Activated CD8-positive, alpha-beta memory T cell treated with anti-CD3 and anti-CD28 coated beads, Interleukin-2, amount 10 ng/mL, durations not matched to agents 7 days and 5 days (primary cell): Measurements from ENCODE around the gene MTX3. TPM values are rescaled to one million over a fixed set of nuclear protein-coding genes. Genes with fewer than 3 reads are reported as not detected.

Experiments used
- ATAC-seq: fragments of 150-1000 bp; cut with Tn5 transposase; one replicate; pipeline ENCODE4 v1.10.0; 2021; ENCODE audit warnings: moderate library complexity
- CTCF ChIA-PET: fragments of 350-600 bp; sonication (Branson Sonifier 250); formaldehyde crosslinking; loops from one replicate; lab custom pipeline; 2021; ENCODE audit warnings: antibody characterized with exemption; lab: Charles Lee
- DNase-seq: peaks from one replicate; pipeline ENCODE4 v3.0.0-alpha.2; 2020
- H3K27ac Mint-ChIP-seq: one replicate; pipeline ENCODE4 v1.8.0; 2021; ENCODE audit warnings: mild to moderate bottlenecking, mixed read lengths
- H3K27me3 Mint-ChIP-seq: one replicate; pipeline ENCODE4 v1.8.0; 2021; ENCODE audit warnings: mixed read lengths
- H3K36me3 Mint-ChIP-seq: one replicate; pipeline ENCODE4 v1.8.0; 2021; ENCODE audit warnings: mild to moderate bottlenecking, mixed read lengths
- H3K4me1 Mint-ChIP-seq: one replicate; pipeline ENCODE4 v1.8.0; 2021; ENCODE audit warnings: mixed read lengths
- H3K4me3 Mint-ChIP-seq: one replicate; pipeline ENCODE4 v1.8.0; 2021; ENCODE audit warnings: mild to moderate bottlenecking, moderate library complexity, mixed read lengths
- H3K9me3 Mint-ChIP-seq: one replicate; pipeline ENCODE4 v1.8.0; 2022; ENCODE audit warnings: low read depth, mixed read lengths
- total RNA-seq, 2 experiments: library from RNA; stranded (reverse); gene quantifications; one replicate each; pipeline ENCODE4 v1.2.3, GENCODE V29; 2021

MTX3 gene
- 10 to 100 TPM; 31.4 to 39.8 TPM for total RNA-seq

- no peaks in the 10 kb centered on the region for H3K27me3 Mint-ChIP-seq
- H3K36me3 Mint-ChIP-seq = peaks cover 42% of the 10 kb centered on the region
- peak within 1 kb of the TSS; percentile 96 for H3K4me3 Mint-ChIP-seq
- CTCF ChIA-PET = interaction anchor here (0.6 to 3.3 kb wide), 10 partner anchors 10 to 309 kb away, joined by 3 to 15 read pairs (median 4); no protein-coding TSS in a partner anchor
- peak; percentile 80 for ATAC-seq
- peak within 1 kb of the TSS; percentile 98 for H3K27ac Mint-ChIP-seq
- no peaks in the 10 kb centered on the region for H3K9me3 Mint-ChIP-seq
- peaks cover 53% of the 10 kb centered on the region for H3K4me1 Mint-ChIP-seq
- DNase-seq = peak; percentile 96
These were observed at the start of gene MTX3 for GRCh38 chr5:79990598-79991507. Gene MTX3, minus strand, starts transcription at chr5:79991262. Its CDS starts 24 bp downstream, at chr5:79991238.

- CTCF ChIA-PET = interaction anchor here (1.4 kb wide), 1 partner anchor 14 kb away, joined by 4 read pairs; no protein-coding TSS in a partner anchor
- Mint-ChIP-seq H3K36me3 (peaks cover 5% of the 10 kb centered on the region), H3K27ac (no peak overlapping the region), H3K27me3 (peaks cover 29% of the 10 kb centered on the region), H3K4me3 (no peak overlapping the region), H3K9me3 (no peaks in the 10 kb centered on the region), H3K4me1 (peaks cover 23% of the 10 kb centered on the region)
- DNase-seq = no peak
- ATAC-seq = no peak
These were observed 48.6 kb upstream of the MTX3 start for GRCh38 chr5:80039650-80040049.

- H3K27ac Mint-ChIP-seq = no peak overlapping the region
- ATAC-seq (peak; percentile 21), DNase-seq (no peak)
- H3K27me3 Mint-ChIP-seq = peaks cover 36% of the 10 kb centered on the region
- CTCF ChIA-PET = interaction anchor here (1.3 to 1.5 kb wide), 4 partner anchors 8 to 46 kb away, joined by 3 to 6 read pairs (median 3); no protein-coding TSS in a partner anchor
- H3K4me3 Mint-ChIP-seq = no peak overlapping the region
- H3K4me1 Mint-ChIP-seq = peaks cover 38% of the 10 kb centered on the region
- peaks cover 3% of the 10 kb centered on the region for H3K36me3 Mint-ChIP-seq
- no peaks in the 10 kb centered on the region for H3K9me3 Mint-ChIP-seq
These were observed 46.3 kb upstream of the MTX3 start for GRCh38 chr5:80037366-80037765.

GRCh38 chr5:80036615-80037014, 45.6 kb upstream of the MTX3 start:
- DNase-seq (no peak), ATAC-seq (no peak)
- H3K9me3 Mint-ChIP-seq = no peaks in the 10 kb centered on the region
- peaks cover 36% of the 10 kb centered on the region for H3K27me3 Mint-ChIP-seq
- CTCF ChIA-PET = interaction anchor here (1.2 to 1.5 kb wide), 4 partner anchors 25 to 47 kb away, joined by 3 to 6 read pairs (median 3); no protein-coding TSS in a partner anchor
- no peak overlapping the region for H3K4me3 Mint-ChIP-seq
- no peak overlapping the region for H3K27ac Mint-ChIP-seq
- H3K4me1 Mint-ChIP-seq = peaks cover 38% of the 10 kb centered on the region
- peaks cover 3% of the 10 kb centered on the region for H3K36me3 Mint-ChIP-seq

- Mint-ChIP-seq H3K27me3 (peaks cover 36% of the 10 kb centered on the region), H3K27ac (no peak overlapping the region), H3K36me3 (peaks cover 3% of the 10 kb centered on the region), H3K4me3 (peak overlapping the region; percentile 55), H3K9me3 (no peaks in the 10 kb centered on the region), H3K4me1 (peaks cover 44% of the 10 kb centered on the region)
- ATAC-seq (no peak), DNase-seq (no peak)
- CTCF ChIA-PET = interaction anchor here (1.2 to 1.5 kb wide), 2 partner anchors 27 to 46 kb away, joined by 3 read pairs; no protein-coding TSS in a partner anchor
These were observed 44.8 kb upstream of the MTX3 start for GRCh38 chr5:80035839-80036238.

- H3K27ac Mint-ChIP-seq = no peak within 1 kb of the TSS
These were observed 44.1 kb upstream of the MTX3 start, which contains the start of gene THBS4 for GRCh38 chr5:80034962-80035821. Gene THBS4, plus strand, starts transcription at chr5:80035348. Its CDS starts 190 bp downstream, at chr5:80035538.

GRCh38 chr5:80034559-80034958, 43.5 kb upstream of the MTX3 start:
- no peaks in the 10 kb centered on the region for H3K9me3 Mint-ChIP-seq
- ATAC-seq = no peak
- peaks cover 34% of the 10 kb centered on the region for H3K27me3 Mint-ChIP-seq
- H3K27ac Mint-ChIP-seq = no peak overlapping the region
- DNase-seq = no peak
- CTCF ChIA-PET = interaction anchor here (0.6 kb wide), 1 partner anchor 243 kb away, joined by 3 read pairs; no protein-coding TSS in a partner anchor
- peaks cover 44% of the 10 kb centered on the region for H3K4me1 Mint-ChIP-seq
- peak overlapping the region; percentile 64 for H3K4me3 Mint-ChIP-seq
- peaks cover 3% of the 10 kb centered on the region for H3K36me3 Mint-ChIP-seq

More at GRCh38 chr5:80034962-80035821, 44.1 kb upstream of the MTX3 start, which contains the start of gene THBS4:
- ATAC-seq (peak; percentile 49), DNase-seq (no peak)
- Mint-ChIP-seq H3K9me3 (no peaks in the 10 kb centered on the region), H3K27me3 (peaks cover 36% of the 10 kb centered on the region), H3K4me1 (peaks cover 44% of the 10 kb centered on the region), H3K36me3 (peaks cover 3% of the 10 kb centered on the region), H3K4me3 (peak within 1 kb of the TSS; percentile 64)
- CTCF ChIA-PET = interaction anchor here (1.2 kb wide), 1 partner anchor 45 kb away, joined by 3 read pairs; no protein-coding TSS in a partner anchor

GRCh38 chr5:80033513-80033912, 42.5 kb upstream of the MTX3 start:
- peaks cover 3% of the 10 kb centered on the region for H3K36me3 Mint-ChIP-seq
- peak; percentile 98 for ATAC-seq
- H3K27ac Mint-ChIP-seq = peak overlapping the region; percentile 53
- CTCF ChIA-PET = no interaction called here
- no peak overlapping the region for H3K4me3 Mint-ChIP-seq
- peak; percentile 75 for DNase-seq
- peaks cover 33% of the 10 kb centered on the region for H3K27me3 Mint-ChIP-seq
- no peaks in the 10 kb centered on the region for H3K9me3 Mint-ChIP-seq
- H3K4me1 Mint-ChIP-seq = peaks cover 44% of the 10 kb centered on the region

GRCh38 chr5:80031109-80031508, 40.0 kb upstream of the MTX3 start:
- H3K4me3 Mint-ChIP-seq = no peak overlapping the region
- peaks cover 37% of the 10 kb centered on the region for H3K4me1 Mint-ChIP-seq
- peaks cover 27% of the 10 kb centered on the region for H3K27me3 Mint-ChIP-seq
- H3K36me3 Mint-ChIP-seq = peaks cover 3% of the 10 kb centered on the region
- no peak overlapping the region for H3K27ac Mint-ChIP-seq
- ATAC-seq (no peak), DNase-seq (no peak)
- H3K9me3 Mint-ChIP-seq = no peaks in the 10 kb centered on the region
- CTCF ChIA-PET = no interaction called here

- H3K4me3 Mint-ChIP-seq = no peak overlapping the region
- H3K9me3 Mint-ChIP-seq = no peaks in the 10 kb centered on the region
- H3K27ac Mint-ChIP-seq = no peak overlapping the region
- ATAC-seq (no peak), DNase-seq (no peak)
- peaks cover 14% of the 10 kb centered on the region for H3K4me1 Mint-ChIP-seq
- CTCF ChIA-PET = interaction anchor here (0.5 to 0.7 kb wide), 2 partner anchors 57 to 429 kb away, joined by 3 to 4 read pairs; no protein-coding TSS in a partner anchor
- H3K36me3 Mint-ChIP-seq = no peaks in the 10 kb centered on the region
- H3K27me3 Mint-ChIP-seq = peaks cover 18% of the 10 kb centered on the region
These were observed 35.8 kb upstream of the MTX3 start for GRCh38 chr5:80026841-80027240.

- Mint-ChIP-seq H3K9me3 (no peaks in the 10 kb centered on the region), H3K27me3 (peaks cover 18% of the 10 kb centered on the region), H3K4me3 (no peak overlapping the region), H3K4me1 (peaks cover 8% of the 10 kb centered on the region), H3K36me3 (no peaks in the 10 kb centered on the region), H3K27ac (no peak overlapping the region)
- CTCF ChIA-PET = interaction anchor here (1.1 kb wide), 2 partner anchors 11 to 59 kb away, joined by 3 read pairs; no protein-coding TSS in a partner anchor
- no peak for DNase-seq
- no peak for ATAC-seq
These were observed 34.0 kb upstream of the MTX3 start for GRCh38 chr5:80025069-80025468.

- Mint-ChIP-seq H3K27me3 (no peaks in the 10 kb centered on the region), H3K4me1 (peaks cover 2% of the 10 kb centered on the region), H3K9me3 (no peaks in the 10 kb centered on the region), H3K4me3 (no peak overlapping the region), H3K27ac (no peak overlapping the region), H3K36me3 (peaks cover 8% of the 10 kb centered on the region)
- no peak for DNase-seq
- CTCF ChIA-PET = no interaction called here
- no peak for ATAC-seq
These were observed 19.8 kb upstream of the MTX3 start for GRCh38 chr5:80010754-80011392.
